K562 (cell line): Measurements from ENCODE around the gene HOXB4. TPM values are rescaled to one million over a fixed set of nuclear protein-coding genes. Genes with fewer than 3 reads are reported as not detected.
A peak's percentile ranks its signal among the peaks of the same experiment; 100 is the strongest.

Experiments
- CC2D1A ChIP-seq: fragments of 450-650 bp; IDR thresholded peaks from 2 replicates; pipeline ENCODE4 v1.6.1; 2017; ENCODE audit warnings: mild to moderate bottlenecking
- CREBBP ChIP-seq: IDR thresholded peaks from one replicate; pipeline ENCODE4 v1.6.1; 2012; ENCODE audit warnings: low read depth, mild to moderate bottlenecking, control low read depth, inconsistent platforms, low read length
- DPF2 ChIP-seq: fragments of 450-650 bp; IDR thresholded peaks from 2 replicates; pipeline ENCODE4 v1.6.1; 2016
- ETV1 ChIP-seq: fragments of 450-650 bp; conservative IDR thresholded peaks from 2 replicates; pipeline ENCODE4 v1.6.1; 2016; ENCODE audit warnings: missing genetic modification characterization, control low read depth, low read depth, missing compliant biosample characterization
- HINFP ChIP-seq: fragments of 450-650 bp; conservative IDR thresholded peaks from 2 replicates; pipeline ENCODE4 v1.6.1; 2016; ENCODE audit warnings: missing genetic modification characterization, low read depth, mild to moderate bottlenecking, control low read depth, missing compliant biosample characterization
- KDM5B ChIP-seq: fragments of 200-600 bp; sonication (generic); IDR thresholded peaks from 2 replicates; pipeline ENCODE4 v1.6.1; 2012; ENCODE audit warnings: low read depth, mild to moderate bottlenecking, moderate library complexity, low read length, control low read depth, inconsistent platforms; ENCODE audit not compliant: insufficient replicate concordance
- MAZ ChIP-seq, 2 experiments: fragments of 450-650 bp in 1 of 2; sonication (generic) in 1 of 2; formaldehyde crosslinking; IDR thresholded peaks in 1 of 2; conservative IDR thresholded peaks in 1 of 2; 2 replicates each; pipeline versions ENCODE4 v1.4.0 to v1.5.0; 2020; ENCODE audit warnings: mild to moderate bottlenecking in 1 of 2, missing genetic modification reagents in 1 of 2
- PCBP1 ChIP-seq: fragments of 200-400 bp; formaldehyde crosslinking; IDR thresholded peaks from 2 replicates; pipeline ENCODE4 v1.6.1; 2018; ENCODE audit warnings: mild to moderate bottlenecking, low read depth, low read length; ENCODE audit not compliant: poor library complexity, severe bottlenecking
- POLR2G ChIP-seq: fragments of 200-400 bp; formaldehyde crosslinking; IDR thresholded peaks from 2 replicates; pipeline ENCODE4 v1.6.1; 2017; ENCODE audit warnings: low read depth, mild to moderate bottlenecking, antibody characterized with exemption, low read length, moderate library complexity
- RBBP5 ChIP-seq: fragments of 200-600 bp; sonication (generic); IDR thresholded peaks from 2 replicates; pipeline ENCODE4 v1.6.1; 2012; ENCODE audit warnings: borderline replicate concordance, mild to moderate bottlenecking, low read length, control low read depth, inconsistent platforms; ENCODE audit not compliant: insufficient read depth, poor library complexity, severe bottlenecking
- RBM22 ChIP-seq: fragments of 200-400 bp; formaldehyde crosslinking; IDR thresholded peaks from 2 replicates; pipeline ENCODE4 v1.6.1; 2018; ENCODE audit warnings: low read length, low read depth; ENCODE audit not compliant: poor library complexity, severe bottlenecking
- SMARCE1 ChIP-seq: fragments of 450-650 bp; IDR thresholded peaks from 2 replicates; pipeline ENCODE4 v1.7.1; 2016; ENCODE audit warnings: mild to moderate bottlenecking
- SRSF3 ChIP-seq: fragments of 200-400 bp; formaldehyde crosslinking; IDR thresholded peaks from 2 replicates; pipeline ENCODE4 v1.6.1; 2016; ENCODE audit warnings: mild to moderate bottlenecking, low read length, moderate library complexity; ENCODE audit not compliant: insufficient read depth
- TAF1 ChIP-seq: IDR thresholded peaks from 2 replicates; pipeline ENCODE4 v1.6.1; 2011; ENCODE audit warnings: mild to moderate bottlenecking, low read length, moderate library complexity; ENCODE audit not compliant: insufficient read depth, control insufficient read depth, severe bottlenecking; ENCODE audit errors: extremely low read depth
- THRB ChIP-seq: fragments of 450-650 bp; formaldehyde crosslinking; conservative IDR thresholded peaks from 2 replicates; pipeline ENCODE4 v1.4.0; 2022; ENCODE audit warnings: mild to moderate bottlenecking, missing genetic modification characterization
- ZBTB1 ChIP-seq: sonication (generic); formaldehyde crosslinking; IDR thresholded peaks from 2 replicates; pipeline ENCODE4 v1.8.1; 2023; ENCODE audit warnings: missing genetic modification reagents, low read depth, mild to moderate bottlenecking, borderline replicate concordance
- ZNF354B ChIP-seq: fragments of 250-450 bp; sonication (Bioruptor Pico); IDR thresholded peaks from 2 replicates; pipeline ENCODE4 v1.4.0; 2020
- ZNF778 ChIP-seq: fragments of 450-650 bp; formaldehyde crosslinking; IDR thresholded peaks from 2 replicates; pipeline ENCODE4 v1.4.0; 2020; ENCODE audit warnings: mild to moderate bottlenecking, moderate library complexity
- polyA plus RNA-seq, 8 experiments: library from polyadenylated mRNA; depleted of rRNA in 4 of 8; stranded (reverse) in 5 of 8; unstranded in 3 of 8; fragments of >200 nt; fragmentation: Nextera tagmentation in 2 of 8; fragmentation: Illumina TruSeq in 1 of 8; extraction: Ambion mirVana in 2 of 8; extraction: Trizol in 1 of 8; gene quantifications; 2 replicates each; pipeline versions ENCODE4 v1.2.1 to v1.2.3, GENCODE V29; 2011 to 2014; ENCODE audit warnings: inconsistent platforms in 1 of 8, missing spikeins in 1 of 8
- total RNA-seq, 7 experiments: library from RNA; depleted of rRNA in 6 of 7; stranded (reverse); fragments of >200 nt in 6 of 7; fragmentation: Illumina TruSeq in 2 of 7; extraction: Trizol in 2 of 7; gene quantifications; 2 replicates each; pipeline versions ENCODE4 v1.2.1 to v1.2.3, GENCODE V29; 2011 to 2021; ENCODE audit warnings: low replicate concordance in 1 of 7
- TF ChIP-seq, protein P1 (sequence below), 2 experiments: fragments of 450-650 bp; conservative IDR thresholded peaks; 2 replicates each; pipeline ENCODE4 v1.6.1; 2017; ENCODE audit warnings: mild to moderate bottlenecking in 2 of 2, moderate library complexity in 2 of 2
- TF ChIP-seq, protein P2 (sequence below): fragments of 450-650 bp; IDR thresholded peaks from one replicate; pipeline ENCODE4 v1.6.1; 2018; ENCODE audit warnings: mild to moderate bottlenecking, moderate library complexity; ENCODE audit not compliant: partially characterized antibody

HOXB4 gene
- total and polyA plus RNA-seq, 9 of the 15 experiments (the other 6 are each of a cell fraction or from before 2014, with no cell fraction given), result 1.6 to 34.9 (median 14.9) TPM

- TF ChIP-seq HINFP (tag) (no peak), TAF1 (peak; percentile 14), ETV1 (peak; percentile 69), ZNF778 (CRISPR knock-in tag) (no peak), SMARCE1 (no peak), KDM5B (peak; percentile 54), DPF2 (no peak), ZNF354B (CRISPR knock-in tag) (no peak), CREBBP (no peak), MAZ (CRISPR knock-in tag; conservative IDR thresholded peaks at IDR 0.05 in 1 of 2, IDR thresholded peaks at IDR 0.05 in 1 of 2) (0 out of 4 replicates have a peak, but pooled peaks of 1 of the 2 experiments have one; percentile 51), PCBP1 (peak; percentile 91), RBM22 (peak; percentile 59), THRB (CRISPR knock-in tag) (no peak), RBBP5 (peak; percentile 61), SRSF3 (no peak), CC2D1A (no peak), ZBTB1 (CRISPR knock-in tag) (no peak), POLR2G (peak; percentile 79)
- TF ChIP-seq, protein P1, sequence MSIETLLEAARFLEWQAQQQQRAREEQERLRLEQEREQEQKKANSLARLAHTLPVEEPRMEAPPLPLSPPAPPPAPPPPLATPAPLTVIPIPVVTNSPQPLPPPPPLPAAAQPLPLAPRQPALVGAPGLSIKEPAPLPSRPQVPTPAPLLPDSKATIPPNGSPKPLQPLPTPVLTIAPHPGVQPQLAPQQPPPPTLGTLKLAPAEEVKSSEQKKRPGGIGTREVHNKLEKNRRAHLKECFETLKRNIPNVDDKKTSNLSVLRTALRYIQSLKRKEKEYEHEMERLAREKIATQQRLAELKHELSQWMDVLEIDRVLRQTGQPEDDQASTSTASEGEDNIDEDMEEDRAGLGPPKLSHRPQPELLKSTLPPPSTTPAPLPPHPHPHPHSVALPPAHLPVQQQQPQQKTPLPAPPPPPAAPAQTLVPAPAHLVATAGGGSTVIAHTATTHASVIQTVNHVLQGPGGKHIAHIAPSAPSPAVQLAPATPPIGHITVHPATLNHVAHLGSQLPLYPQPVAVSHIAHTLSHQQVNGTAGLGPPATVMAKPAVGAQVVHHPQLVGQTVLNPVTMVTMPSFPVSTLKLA (conservative IDR thresholded peaks at IDR 0.05), result no peak
- TF ChIP-seq, protein P2, sequence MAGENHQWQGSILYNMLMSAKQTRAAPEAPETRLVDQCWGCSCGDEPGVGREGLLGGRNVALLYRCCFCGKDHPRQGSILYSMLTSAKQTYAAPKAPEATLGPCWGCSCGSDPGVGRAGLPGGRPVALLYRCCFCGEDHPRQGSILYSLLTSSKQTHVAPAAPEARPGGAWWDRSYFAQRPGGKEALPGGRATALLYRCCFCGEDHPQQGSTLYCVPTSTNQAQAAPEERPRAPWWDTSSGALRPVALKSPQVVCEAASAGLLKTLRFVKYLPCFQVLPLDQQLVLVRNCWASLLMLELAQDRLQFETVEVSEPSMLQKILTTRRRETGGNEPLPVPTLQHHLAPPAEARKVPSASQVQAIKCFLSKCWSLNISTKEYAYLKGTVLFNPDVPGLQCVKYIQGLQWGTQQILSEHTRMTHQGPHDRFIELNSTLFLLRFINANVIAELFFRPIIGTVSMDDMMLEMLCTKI, result no peak
These were observed 46.7 kb upstream of the HOXB4 start (continued) for GRCh38 chr17:48624544-48625494.
